Psoas muscle (tissue), 8 donors: ENCODE measurements around the gene GRID1. TPM values are rescaled to one million over a fixed set of nuclear protein-coding genes. Genes with fewer than 3 reads are reported as not detected.

ENCODE experiments used
- ATAC-seq, 4 donors: fragments of 200-7000 bp; cut with Tn5 transposase; one replicate each; pipeline ENCODE4 v1.9.1; 2020; ENCODE audit warnings: moderate library complexity in 3 of 4, mild to moderate bottlenecking in 2 of 4
- DNase-seq, 2 donors: peaks; one replicate each; pipeline ENCODE4 v3.0.0-alpha.2; 2020
- H3K27ac ChIP-seq: fragments of 200-600 bp; one replicate; pipeline ENCODE4 v1.8.0; 2022
- H3K27me3 ChIP-seq, 3 donors: fragments of 200-600 bp in 1 of 3; one replicate each; pipeline versions ENCODE4 v1.6.1 to v1.8.0; 2013 to 2022; ENCODE audit warnings: low read length in 2 of 3, mild to moderate bottlenecking in 2 of 3, moderate library complexity in 1 of 3; ENCODE audit not compliant: insufficient read depth in 3 of 3
- H3K36me3 ChIP-seq, 2 donors: fragments of 200-600 bp in 1 of 2; one replicate each; pipeline versions ENCODE4 v1.6.1 to v1.8.0; 2013 to 2022; ENCODE audit warnings: low read depth in 1 of 2, mild to moderate bottlenecking in 1 of 2, moderate library complexity in 1 of 2; ENCODE audit not compliant: insufficient read depth in 1 of 2
- H3K4me1 ChIP-seq: fragments of 200-600 bp; one replicate; pipeline ENCODE4 v1.8.0; 2022
- H3K4me3 ChIP-seq: fragments of 200-600 bp; one replicate; pipeline ENCODE4 v1.8.0; 2022; ENCODE audit warnings: mild to moderate bottlenecking
- H3K9me3 ChIP-seq: fragments of 200-600 bp; one replicate; pipeline ENCODE4 v1.8.0; 2022
- WGBS, 3 donors: extraction: QIAGEN DNeasy Blood & Tissue Kit; methylation state at CpG; one replicate each; pipeline versions ENCODE4 v1.1.6 to v1.1.7; 2013; 5-methylcytosine and 5-hydroxymethylcytosine counted together
- intact Hi-C, 2 donors: fragments of 100-400 bp; cut with DNase I; formaldehyde crosslinking; loops; one replicate each; pipeline versions ENCODE4 v1.11.0 to v1.14.2; 2022
- polyA plus RNA-seq, 3 donors: library from polyadenylated mRNA; stranded (reverse); fragments of 200-250 nt; gene quantifications; one replicate each; pipeline ENCODE4 v1.2.3, GENCODE V29; 2013
- total RNA-seq, 4 donors: library from RNA; stranded (reverse); fragmentation: NEBNext Ultra II Directional in 2 of 4; extraction: Animal tissue kit (Norgen Biotek cat#: 25700) in 2 of 4; gene quantifications; one replicate each; pipeline versions ENCODE4 v1.2.1 to v1.2.4, GENCODE V29; 2021 to 2023
- TF ChIP-seq, protein P1 (sequence below): fragments of 200-600 bp; IDR thresholded peaks from one replicate; pipeline ENCODE4 v1.8.0; 2022; ENCODE audit warnings: antibody characterized with exemption
- donor health status: healthy with polysubstance abuse.
- donor health status: DM: no; HTN: no; CAD: no; lungs with moderate emphysema.
- donor health status: Bipolar disorder and iron deficiency.
- donor health status: healthy.
- donor health status: DM: yes; HTN: yes; CAD: no.
- donor health status: DM: no; HTN: no; CAD: no.
- donor health status: DM: no; HTN: no; CAD: no.
- donor health status: DM: yes; HTN: yes; CAD: no.

The GRID1 gene
- total and polyA plus RNA-seq, 7 donors, result 0.17 to 0.56 (median 0.24) TPM

GRCh38 chr10:86350897-86351296 is 15.7 kb downstream of the GRID1 start:
- intact Hi-C loops, result no loop called here
- ATAC-seq, result no peak
- DNase-seq, result peak in 1 of 2 donors; percentile 24

GRCh38 chr10:86349940-86350630 is 16.5 kb downstream of the GRID1 start:
- no peaks in the 10 kb centered on the region for H3K4me1 ChIP-seq
- H3K9me3 ChIP-seq, result no peaks in the 10 kb centered on the region
- H3K27me3 ChIP-seq, result peaks cover 0 to 13% (median 4%) of the 10 kb centered on the region in 3 donors
- TF ChIP-seq, protein P1, sequence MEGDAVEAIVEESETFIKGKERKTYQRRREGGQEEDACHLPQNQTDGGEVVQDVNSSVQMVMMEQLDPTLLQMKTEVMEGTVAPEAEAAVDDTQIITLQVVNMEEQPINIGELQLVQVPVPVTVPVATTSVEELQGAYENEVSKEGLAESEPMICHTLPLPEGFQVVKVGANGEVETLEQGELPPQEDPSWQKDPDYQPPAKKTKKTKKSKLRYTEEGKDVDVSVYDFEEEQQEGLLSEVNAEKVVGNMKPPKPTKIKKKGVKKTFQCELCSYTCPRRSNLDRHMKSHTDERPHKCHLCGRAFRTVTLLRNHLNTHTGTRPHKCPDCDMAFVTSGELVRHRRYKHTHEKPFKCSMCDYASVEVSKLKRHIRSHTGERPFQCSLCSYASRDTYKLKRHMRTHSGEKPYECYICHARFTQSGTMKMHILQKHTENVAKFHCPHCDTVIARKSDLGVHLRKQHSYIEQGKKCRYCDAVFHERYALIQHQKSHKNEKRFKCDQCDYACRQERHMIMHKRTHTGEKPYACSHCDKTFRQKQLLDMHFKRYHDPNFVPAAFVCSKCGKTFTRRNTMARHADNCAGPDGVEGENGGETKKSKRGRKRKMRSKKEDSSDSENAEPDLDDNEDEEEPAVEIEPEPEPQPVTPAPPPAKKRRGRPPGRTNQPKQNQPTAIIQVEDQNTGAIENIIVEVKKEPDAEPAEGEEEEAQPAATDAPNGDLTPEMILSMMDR, result no peak
- intact Hi-C loops, result no loop called here
- 71 to 80% (median 74%) methylated on average over 5 of the region's 5 CpGs for WGBS, 3 donors
- H3K36me3 ChIP-seq, result no peaks in the 10 kb centered on the region
- H3K4me3 ChIP-seq, result no peak overlapping the region
- H3K27ac ChIP-seq, result no peak overlapping the region
- ATAC-seq (no peak), DNase-seq (peak in 1 of 2 donors; percentile 21)

More at GRCh38 chr10:86350897-86351296, 15.7 kb downstream of the GRID1 start:
- TF ChIP-seq, protein P1, result no peak
- no peaks in the 10 kb centered on the region for H3K9me3 ChIP-seq
- no peaks in the 10 kb centered on the region for H3K36me3 ChIP-seq
- H3K4me3 ChIP-seq, result no peak overlapping the region
- 49 to 64% (median 57%) methylated on average over 6 of the region's 6 CpGs for WGBS, 3 donors
- no peak overlapping the region for H3K27ac ChIP-seq
- no peaks in the 10 kb centered on the region for H3K4me1 ChIP-seq
- peaks cover 0 to 15% (median 4%) of the 10 kb centered on the region in 3 donors for H3K27me3 ChIP-seq

DNA sequence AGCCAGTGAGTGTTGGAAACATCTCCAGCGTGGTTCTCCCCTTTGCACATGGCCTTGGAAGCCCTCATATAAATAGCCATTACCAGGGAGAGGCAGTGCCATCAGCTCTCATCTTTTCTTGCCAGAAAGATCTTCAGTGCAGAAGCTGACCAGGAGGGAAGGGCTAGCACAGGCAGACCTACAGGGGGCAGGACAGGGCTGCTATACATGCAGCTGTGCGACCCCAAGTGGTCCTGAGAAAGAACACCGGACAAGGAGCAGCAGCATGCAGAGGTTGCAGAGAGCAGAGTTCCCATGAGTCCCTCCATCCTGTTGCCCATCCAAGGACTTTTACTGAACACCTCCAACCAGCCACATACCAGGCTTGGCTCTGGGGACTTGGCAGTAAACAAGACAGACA is 17.1 kb downstream of the GRID1 start:
- TF ChIP-seq, protein P1, result no peak
- Histone ChIP-seq H3K4me1 (no peaks in the 10 kb centered on the region), H3K27me3 (peaks cover 0 to 7% (median 4%) of the 10 kb centered on the region in 3 donors), H3K9me3 (no peaks in the 10 kb centered on the region), H3K27ac (no peak overlapping the region), H3K4me3 (no peak overlapping the region), H3K36me3 (no peaks in the 10 kb centered on the region)
- ATAC-seq (no peak), DNase-seq (peak in 1 of 2 donors; percentile 4)
- 20 to 34% (median 29%) methylated on average over 3 of the region's 3 CpGs for whole genome bisulfite sequencing, 3 donors
- intact Hi-C loops, result no loop called here

- TF ChIP-seq, protein P1, result no peak
- Histone ChIP-seq H3K4me1 (no peaks in the 10 kb centered on the region), H3K27me3 (peaks cover 0 to 6% (median 4%) of the 10 kb centered on the region in 3 donors), H3K4me3 (no peak overlapping the region), H3K36me3 (no peaks in the 10 kb centered on the region), H3K27ac (no peak overlapping the region), H3K9me3 (no peaks in the 10 kb centered on the region)
- WGBS, 3 donors, result 82 to 85% (median 84%) methylated on average over 22 to 23 of the region's 23 CpGs
- peak in 1 of 2 donors; percentile 9 for DNase-seq
- no peak for ATAC-seq
- intact Hi-C loops, result no loop called here
Observed at GRCh38 chr10:86348321-86349210, 18.0 kb downstream of the GRID1 start.
